ENCODE measurements around the gene P3H1. TPM values are rescaled to one million over a fixed set of nuclear protein-coding genes. Genes with fewer than 3 reads are reported as not detected.

Gene P3H1
- total RNA-seq, 1 donor from 2014 or later, result 51.7 TPM

DNA sequence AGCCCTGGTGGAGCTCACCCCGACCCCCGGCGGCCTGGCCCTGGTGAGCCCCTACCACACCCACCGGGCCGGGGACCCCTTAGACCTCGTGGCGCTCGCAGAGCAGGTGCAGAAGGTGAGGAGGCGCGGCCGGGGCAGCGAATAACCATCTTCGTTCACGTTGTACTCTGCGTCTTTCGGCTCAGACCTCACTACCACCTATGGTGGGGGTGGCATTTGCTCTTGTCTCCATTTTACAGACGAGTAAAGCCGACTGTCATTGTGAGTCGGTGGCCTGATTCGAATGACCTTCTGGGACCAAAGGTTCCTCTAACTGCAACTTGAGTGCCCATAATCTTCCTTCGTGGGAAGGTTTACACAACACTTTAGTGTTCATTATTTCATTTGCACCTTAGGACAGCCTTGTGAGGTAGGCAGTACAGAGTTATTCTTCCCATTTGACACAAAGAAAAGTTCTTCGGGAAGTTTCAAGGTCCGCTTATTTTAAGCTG lies 727 bp upstream of the P3H1 start:
- TF ChIP-seq, protein P1, sequence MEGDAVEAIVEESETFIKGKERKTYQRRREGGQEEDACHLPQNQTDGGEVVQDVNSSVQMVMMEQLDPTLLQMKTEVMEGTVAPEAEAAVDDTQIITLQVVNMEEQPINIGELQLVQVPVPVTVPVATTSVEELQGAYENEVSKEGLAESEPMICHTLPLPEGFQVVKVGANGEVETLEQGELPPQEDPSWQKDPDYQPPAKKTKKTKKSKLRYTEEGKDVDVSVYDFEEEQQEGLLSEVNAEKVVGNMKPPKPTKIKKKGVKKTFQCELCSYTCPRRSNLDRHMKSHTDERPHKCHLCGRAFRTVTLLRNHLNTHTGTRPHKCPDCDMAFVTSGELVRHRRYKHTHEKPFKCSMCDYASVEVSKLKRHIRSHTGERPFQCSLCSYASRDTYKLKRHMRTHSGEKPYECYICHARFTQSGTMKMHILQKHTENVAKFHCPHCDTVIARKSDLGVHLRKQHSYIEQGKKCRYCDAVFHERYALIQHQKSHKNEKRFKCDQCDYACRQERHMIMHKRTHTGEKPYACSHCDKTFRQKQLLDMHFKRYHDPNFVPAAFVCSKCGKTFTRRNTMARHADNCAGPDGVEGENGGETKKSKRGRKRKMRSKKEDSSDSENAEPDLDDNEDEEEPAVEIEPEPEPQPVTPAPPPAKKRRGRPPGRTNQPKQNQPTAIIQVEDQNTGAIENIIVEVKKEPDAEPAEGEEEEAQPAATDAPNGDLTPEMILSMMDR (IDR thresholded peaks at IDR 0.05; ENCODE audit: insufficient read depth, low read length, poor library complexity, severe bottlenecking), result no peak
- peak overlapping the region; percentile 96 for H3K4me3 ChIP-seq (ENCODE audit: low read depth, low read length)
- no peak for DNase-seq (ENCODE audit: low read depth)
- no peaks in the 10 kb centered on the region for H3K27me3 ChIP-seq (ENCODE audit: control insufficient read depth, insufficient read depth, low read length)
- H3K36me3 ChIP-seq (ENCODE audit: control insufficient read depth, insufficient read depth, low read length), result no peaks in the 10 kb centered on the region

DNA sequence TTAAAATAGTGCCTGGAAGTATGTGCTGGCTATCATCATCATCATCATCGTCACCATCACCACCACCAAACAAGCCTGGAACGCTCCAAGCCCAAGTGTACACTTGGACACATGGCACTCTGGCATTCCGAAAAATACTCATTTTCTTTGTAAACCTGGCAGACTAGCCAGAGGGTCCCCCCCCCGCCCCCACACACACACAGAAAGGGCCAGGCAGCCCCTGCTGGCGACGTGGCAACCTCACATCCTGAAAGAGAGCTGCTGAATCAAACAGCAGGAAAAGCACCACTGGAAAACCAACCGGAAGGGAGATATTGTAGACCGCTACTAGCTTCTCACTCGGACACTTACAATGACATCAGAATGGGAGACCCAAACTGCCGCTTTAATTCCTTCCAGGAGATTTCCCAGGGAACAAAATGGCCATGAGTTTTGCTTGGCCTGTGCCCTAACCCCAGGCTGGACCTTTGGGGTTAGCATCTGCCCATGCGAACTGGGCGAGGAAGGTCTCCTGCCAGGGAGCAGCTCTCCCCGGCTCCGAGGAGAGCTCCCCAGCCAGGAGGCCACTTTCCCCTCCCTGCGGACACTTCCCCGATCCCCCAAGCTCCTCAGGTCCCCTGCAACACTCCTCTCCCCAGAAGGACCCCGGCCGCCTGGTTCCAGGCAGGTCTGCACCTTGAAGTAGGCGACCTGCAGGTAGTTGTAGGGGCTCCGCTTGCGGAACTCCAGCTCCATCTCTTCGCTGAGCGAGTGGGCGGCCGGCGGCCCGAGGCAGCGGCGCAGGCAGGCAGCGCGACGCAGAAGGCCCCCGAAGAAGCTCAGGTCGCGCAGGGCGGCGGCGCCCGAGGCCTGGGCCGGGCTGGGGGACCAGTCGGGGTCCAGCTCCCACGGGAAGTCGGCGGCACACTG lies 742 bp downstream of the P3H1 start:
- no peaks in the 10 kb centered on the region for H3K27me3 ChIP-seq (ENCODE audit: control insufficient read depth, insufficient read depth, low read length)
- DNase-seq (ENCODE audit: low read depth), result peak; percentile 50
- no peaks in the 10 kb centered on the region for H3K36me3 ChIP-seq (ENCODE audit: control insufficient read depth, insufficient read depth, low read length)
- H3K4me3 ChIP-seq (ENCODE audit: low read depth, low read length), result peak overlapping the region; percentile 96
- TF ChIP-seq, protein P1 (IDR thresholded peaks at IDR 0.05; ENCODE audit: insufficient read depth, low read length, poor library complexity, severe bottlenecking), result peak; percentile 68

DNA sequence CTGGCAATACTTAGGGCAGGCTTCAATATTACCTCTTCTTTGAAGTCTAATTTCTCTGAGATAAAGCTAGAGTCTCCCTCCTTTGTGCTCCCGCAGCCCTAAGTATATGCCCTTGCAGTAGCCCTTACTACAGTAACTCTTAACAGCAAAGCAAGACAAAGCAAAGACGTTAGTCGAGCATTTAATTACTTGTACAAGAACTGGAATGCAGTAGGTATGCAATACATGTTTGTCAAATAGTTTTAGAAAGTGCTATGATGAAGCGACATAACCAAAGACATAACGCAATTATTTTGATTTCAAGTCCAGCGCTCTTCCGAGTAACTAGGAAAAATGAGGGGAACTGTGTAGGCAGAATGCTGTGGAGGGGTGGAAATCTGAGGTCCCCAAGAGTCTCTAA lies 1.6 kb downstream of the P3H1 start:
- DNase-seq (ENCODE audit: low read depth), result no peak
- H3K27me3 ChIP-seq (ENCODE audit: control insufficient read depth, insufficient read depth, low read length), result no peaks in the 10 kb centered on the region
- no peaks in the 10 kb centered on the region for H3K36me3 ChIP-seq (ENCODE audit: control insufficient read depth, insufficient read depth, low read length)
- peak overlapping the region; percentile 96 for H3K4me3 ChIP-seq (ENCODE audit: low read depth, low read length)
- TF ChIP-seq, protein P1 (IDR thresholded peaks at IDR 0.05; ENCODE audit: insufficient read depth, low read length, poor library complexity, severe bottlenecking), result no peak

DNA sequence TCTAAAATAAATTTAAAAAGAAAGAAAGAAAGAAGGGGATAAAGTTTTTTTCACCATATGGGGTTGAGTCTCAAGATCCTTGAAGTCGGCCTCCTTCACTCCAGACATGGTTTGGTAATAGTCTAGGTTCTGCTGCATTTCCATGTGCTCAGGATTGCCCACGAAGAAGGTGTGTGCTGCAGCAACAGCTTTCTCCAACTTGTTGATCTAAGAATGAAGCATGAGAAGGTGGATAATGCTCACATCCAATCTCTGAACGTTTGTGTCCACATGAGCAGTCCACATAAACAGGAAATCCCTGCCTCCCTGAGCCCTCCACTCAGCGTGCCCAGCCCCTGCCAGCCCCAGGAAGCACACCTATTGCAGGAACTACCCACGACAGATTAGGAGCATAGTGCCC lies 4.6 kb downstream of the P3H1 start:
- DNase-seq (ENCODE audit: low read depth), result no peak
- TF ChIP-seq, protein P1 (IDR thresholded peaks at IDR 0.05; ENCODE audit: insufficient read depth, low read length, poor library complexity, severe bottlenecking), result no peak
- no peaks in the 10 kb centered on the region for H3K27me3 ChIP-seq (ENCODE audit: control insufficient read depth, insufficient read depth, low read length)
- no peak overlapping the region for H3K4me3 ChIP-seq (ENCODE audit: low read depth, low read length)
- H3K36me3 ChIP-seq (ENCODE audit: control insufficient read depth, insufficient read depth, low read length), result no peaks in the 10 kb centered on the region

DNA sequence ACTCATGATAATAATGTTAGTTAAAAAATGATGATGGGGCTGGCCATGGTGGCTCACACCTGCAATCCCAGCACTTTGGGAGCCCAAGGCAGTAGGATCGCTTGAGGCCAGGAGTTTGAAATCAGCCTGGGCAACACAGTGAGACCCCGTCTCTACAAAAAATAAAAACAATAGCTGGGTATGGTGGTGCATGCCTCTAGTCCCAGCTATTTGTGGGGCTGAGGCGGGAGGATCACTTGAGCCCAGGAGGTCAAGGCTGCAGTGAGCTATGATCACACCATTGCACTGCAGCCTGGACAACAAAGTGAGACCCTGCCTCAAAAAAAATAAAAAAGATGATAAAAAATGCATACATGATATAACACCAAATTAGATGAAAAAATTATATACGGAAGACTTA lies 5.3 kb downstream of the P3H1 start:
- no peak for DNase-seq (ENCODE audit: low read depth)
- Histone ChIP-seq H3K4me3 (ENCODE audit: low read depth, low read length) (no peak overlapping the region), H3K27me3 (ENCODE audit: control insufficient read depth, insufficient read depth, low read length) (no peaks in the 10 kb centered on the region), H3K36me3 (ENCODE audit: control insufficient read depth, insufficient read depth, low read length) (peaks cover under 1% of the 10 kb centered on the region)
- TF ChIP-seq, protein P1 (IDR thresholded peaks at IDR 0.05; ENCODE audit: insufficient read depth, low read length, poor library complexity, severe bottlenecking), result no peak
